Measurements from ENCODE around the gene SHROOM1.

Gene SHROOM1

DNA sequence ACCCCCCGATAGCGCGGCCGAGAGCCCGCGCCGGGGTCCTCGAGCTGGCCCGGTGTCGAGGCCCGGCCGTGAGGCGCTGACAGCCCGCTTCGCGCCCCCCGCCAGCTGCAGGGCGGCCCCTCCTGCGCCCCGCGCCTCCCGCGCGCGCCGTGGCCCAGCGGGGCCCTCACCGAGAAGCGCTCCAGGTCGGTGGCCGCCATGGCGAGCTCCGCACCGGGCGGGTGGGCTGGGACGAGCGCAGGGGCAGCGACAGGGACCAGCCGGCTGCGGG is 53.6 kb downstream of the SHROOM1 start:
- DNase-seq (ENCODE audit: low read depth), result no peak

DNA sequence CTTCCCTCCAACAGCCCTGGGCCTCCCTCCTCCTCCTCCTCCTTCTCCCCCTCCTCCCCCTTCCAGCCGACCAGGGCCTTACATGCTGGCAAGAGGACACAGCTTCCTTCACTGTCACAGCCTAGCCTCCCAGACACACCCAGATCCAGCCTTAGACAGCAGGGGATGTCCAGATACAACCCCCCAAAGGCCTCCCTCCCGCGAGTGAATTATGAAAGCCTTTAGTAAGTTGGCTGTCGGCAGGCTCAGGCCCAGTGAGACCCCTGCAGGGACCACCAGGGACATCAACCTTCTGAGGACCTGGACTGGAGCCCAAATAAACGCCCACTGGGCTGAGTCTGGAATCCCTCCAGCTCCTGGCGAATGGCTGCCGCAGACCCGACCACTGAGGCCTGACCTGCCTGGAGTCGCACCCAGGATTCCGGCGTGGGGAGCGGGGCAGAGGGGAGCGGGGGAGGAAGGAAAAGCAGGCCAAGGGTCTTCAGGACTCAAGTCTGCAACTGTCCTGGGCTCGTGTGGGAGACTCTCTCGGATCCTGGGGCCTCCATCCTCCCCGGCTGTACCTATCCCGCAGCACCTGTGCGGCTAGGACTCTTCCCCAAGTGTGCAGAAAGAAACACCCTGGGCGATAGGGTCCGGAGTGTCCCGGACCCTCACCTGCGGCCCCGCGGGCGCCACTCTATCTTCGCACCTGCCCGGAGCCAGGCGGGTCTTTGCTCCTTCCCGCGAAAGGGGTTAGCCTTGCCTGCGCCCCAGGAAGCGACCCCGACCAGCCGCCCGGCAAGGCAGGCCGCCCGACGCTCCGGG is 54.1 kb downstream of the SHROOM1 start:
- no peak for DNase-seq (ENCODE audit: low read depth)

DNA sequence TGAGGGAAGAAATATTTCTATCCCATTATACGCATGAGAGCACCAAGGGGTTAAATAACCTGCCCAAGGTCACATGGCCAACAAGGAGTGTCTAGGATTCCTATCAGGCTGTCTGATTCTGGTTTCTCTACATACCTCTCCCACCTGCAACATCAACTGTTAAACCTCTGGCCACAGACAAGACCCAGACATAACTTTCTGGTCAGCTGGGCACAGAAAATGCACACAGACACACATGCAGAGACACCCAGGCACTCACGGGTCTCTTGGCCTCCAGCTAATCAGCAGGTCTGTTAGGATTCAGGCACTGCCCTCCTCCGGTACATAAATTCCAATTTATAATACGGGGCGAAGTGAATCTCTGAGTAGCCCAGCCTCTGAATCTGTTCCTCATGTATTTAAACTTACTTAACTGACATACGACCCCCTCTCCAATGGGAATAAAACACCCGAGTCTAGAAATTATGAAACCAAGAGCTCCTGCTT is 54.9 kb downstream of the SHROOM1 start:
- no peak for DNase-seq (ENCODE audit: low read depth)

DNA sequence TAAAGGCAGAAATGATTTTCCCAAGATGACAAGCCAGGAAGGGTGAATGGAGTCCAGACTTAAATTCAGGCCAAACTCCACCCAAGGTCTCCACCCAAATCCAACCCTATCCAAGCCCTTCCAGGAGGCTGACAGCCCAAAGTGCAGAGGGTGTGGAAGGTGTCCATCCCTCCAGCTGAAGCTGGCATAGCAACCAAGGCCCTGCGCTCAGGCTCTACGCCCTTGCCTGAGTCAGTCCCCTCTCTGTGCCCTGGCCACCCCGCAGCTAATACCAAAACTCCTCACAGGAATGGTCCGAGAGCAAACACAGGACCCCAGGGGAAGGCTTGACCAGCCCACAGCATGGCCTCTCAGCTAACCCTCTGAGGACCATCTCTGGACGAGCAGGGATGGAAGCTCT is 55.6 kb downstream of the SHROOM1 start:
- DNase-seq (ENCODE audit: low read depth), result no peak

DNA sequence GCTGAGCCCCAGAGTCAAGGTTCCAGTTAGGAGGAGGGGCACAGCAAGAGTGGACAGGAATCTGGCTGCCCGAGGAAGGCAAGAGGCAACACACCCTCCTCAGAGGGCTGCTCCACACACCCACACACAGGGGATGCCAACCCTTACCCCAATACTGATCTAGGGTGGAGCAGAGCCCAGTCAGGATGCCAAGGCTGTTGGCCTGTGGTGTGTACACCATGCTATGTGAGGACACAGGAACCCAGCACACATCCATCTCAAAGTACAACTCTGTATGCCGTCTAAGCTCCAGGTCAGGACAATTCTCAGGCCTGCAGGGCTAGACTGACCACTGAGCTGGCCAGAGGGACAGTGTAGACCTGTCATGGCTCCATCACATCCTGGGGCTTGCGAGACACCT is 56.0 kb downstream of the SHROOM1 start:
- no peak for DNase-seq (ENCODE audit: low read depth)

DNA sequence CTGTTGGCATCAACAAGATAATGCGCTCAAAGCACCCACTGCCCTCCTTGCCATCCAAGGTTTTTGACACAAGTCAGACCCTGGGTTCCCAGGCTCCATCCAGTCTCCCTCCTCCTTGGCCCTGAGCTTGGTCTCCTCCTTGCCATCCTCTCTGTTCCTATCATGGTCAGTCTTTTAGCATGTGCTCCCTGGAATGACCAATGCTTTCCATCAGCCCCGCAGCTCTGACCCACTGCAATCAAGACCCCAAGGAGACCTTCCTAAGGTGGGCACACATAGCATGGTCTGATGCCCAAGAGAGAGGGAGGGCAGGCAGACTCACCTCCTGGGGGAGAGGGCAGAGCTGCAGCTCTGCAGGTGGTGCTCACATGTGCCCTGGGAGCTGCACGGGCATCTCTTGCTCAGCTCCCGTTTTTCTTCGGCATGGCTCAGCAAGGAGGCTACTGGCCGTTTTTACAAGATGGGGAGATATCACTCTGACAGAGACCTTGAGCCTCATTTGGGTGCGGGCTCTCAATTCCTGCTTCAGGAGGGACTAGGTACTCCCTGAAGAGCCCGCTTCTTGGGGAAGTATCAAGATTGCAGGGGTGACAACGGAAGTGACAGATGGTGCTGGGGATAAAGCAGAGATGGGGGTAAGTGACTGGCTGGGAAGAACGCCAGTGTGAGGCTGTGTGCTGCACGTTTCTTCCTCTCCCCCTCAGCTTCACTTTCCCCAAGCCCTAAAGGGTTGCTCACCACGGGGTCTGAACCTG is 56.7 kb downstream of the SHROOM1 start:
- no peak for DNase-seq (ENCODE audit: low read depth)

DNA sequence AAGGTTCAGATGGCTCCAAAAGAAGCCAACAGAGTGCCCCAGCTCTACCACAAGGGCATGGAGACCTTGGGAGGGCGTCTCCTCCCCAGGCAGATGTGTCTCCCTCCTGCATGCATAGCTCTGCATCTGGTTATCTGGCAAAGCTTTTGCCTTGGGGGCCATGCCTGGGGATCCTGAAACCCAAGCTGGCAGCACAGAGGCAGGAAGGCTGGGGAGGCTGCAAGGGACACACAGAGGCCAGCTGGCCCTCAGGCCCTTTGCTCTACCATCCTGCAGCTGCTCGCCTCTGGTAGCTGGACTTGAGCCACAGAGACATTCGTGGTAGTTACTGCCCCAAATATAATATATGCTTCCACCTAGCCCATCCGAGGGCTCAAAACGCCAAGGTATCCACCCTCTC is 57.3 kb downstream of the SHROOM1 start:
- no peak for DNase-seq (ENCODE audit: low read depth)

DNA sequence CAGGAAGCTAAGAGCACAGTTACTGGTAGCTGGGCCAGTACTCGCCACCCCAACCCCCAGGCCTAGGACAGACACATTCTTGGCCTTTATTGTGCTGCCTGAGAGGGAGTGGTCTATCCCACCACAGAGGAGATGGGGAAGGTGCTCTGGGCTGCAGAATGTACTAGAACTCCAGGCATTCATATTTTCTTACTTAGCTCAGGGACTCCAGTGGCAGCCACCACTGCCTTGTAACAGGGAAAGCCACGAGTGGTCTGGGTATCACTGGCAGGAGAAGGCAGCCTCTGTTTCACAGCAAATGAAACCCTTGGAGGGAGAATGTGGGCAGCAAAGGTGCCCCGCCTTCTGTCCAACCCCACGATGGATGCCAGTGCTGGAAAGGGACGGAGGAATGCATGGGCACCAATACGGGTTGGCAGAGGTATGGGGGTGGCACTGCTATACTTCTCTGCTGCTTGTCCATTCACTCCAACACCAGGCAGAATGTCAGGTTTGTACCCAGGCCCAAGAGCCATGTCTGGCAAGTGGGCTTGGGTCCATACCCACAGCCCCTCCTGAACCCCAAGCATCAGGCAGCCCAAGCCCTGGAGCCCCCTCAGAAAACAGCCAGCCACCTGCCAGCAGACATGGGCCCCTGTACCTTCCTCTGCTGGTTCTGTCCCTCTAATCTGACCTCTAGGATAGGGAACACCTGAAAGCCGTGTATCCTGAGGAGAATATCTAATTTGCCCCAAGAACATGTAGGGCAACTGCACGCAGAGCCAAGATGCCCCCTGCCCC is 58.0 kb downstream of the SHROOM1 start:
- no peak for DNase-seq (ENCODE audit: low read depth)
